Measurements from ENCODE around the gene CFD.

Gene CFD

DNA sequence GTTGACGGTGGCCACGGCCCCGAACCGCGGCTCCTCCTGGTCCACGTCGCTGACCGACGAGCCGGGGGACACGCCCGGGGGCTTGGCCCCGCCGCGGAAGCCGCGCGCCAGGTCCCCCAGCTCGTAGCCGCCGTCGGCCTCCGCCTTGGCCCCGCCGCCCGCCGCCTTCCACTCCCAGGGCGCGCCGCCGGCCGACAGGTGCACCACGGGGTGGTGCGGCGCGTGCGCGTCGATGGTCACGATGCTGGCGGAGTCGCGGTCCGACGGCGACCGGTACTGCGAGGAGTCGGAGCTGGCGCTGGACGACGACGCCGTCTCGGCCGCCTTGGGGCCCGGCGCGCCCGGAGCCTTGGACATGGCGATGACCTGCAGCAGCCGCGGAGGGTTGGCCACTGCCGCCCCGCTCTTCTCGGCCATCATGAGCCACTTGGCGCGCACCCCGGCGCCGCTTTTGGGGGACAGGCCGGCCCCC is 46.7 kb upstream of the CFD start:
- TF ChIP-seq CTCF (IDR thresholded peaks at IDR 0.05; ENCODE audit: control insufficient read depth, insufficient read depth, low read depth, low read length, missing control alignments) = no peak
- no peak for DNase-seq (ENCODE audit: low read depth)
- no peak overlapping the region for H3K4me3 ChIP-seq (ENCODE audit: control insufficient read depth, low read depth, low read length)

DNA sequence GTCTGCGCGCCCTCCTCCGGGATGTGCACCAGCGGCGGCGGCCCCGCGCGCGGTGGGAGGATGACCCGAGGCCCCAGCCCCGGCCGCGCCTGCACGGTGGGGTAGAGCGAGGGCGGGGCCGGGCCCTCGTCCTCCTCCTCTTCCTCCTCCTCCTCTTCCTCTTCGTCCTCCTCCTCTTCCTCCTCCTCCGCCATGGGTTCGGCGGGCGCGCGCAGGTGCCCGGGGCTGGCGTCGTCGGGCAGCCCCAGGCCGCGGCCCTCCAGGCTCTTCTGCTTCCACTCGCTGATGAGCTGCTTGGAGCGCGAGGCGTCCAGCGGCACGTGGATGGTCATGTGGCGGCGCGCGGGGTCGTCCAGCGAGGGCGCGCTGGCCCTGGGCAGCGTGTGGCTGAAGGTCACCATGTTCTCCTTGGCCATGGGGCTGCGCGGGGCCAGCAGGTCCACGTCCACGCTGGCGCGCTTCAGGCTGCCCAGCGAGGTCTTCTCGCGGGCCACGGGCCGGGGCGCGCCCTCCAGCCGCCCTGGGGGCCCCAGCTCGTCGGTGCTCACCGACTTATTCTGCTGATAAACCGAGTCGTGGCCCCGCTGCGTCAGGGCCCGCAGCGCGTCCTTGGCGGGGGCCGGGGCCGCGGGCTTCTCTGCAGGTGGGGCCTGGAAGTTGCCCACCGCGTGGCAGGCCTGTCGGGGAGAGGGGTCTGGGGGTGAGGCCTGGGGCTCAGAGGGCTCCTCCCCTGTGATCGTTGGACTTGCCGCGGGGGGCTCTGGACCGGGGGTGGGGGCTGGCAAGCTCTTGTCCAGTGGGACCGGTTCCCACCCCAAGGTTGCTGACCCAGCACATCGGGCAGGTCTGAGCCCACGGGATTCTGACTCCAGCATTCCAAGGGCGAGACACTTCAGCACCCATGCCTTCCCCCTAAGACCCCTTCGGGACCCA is 46.0 kb upstream of the CFD start:
- no peak for TF ChIP-seq CTCF (IDR thresholded peaks at IDR 0.05; ENCODE audit: control insufficient read depth, insufficient read depth, low read depth, low read length, missing control alignments)
- no peak for DNase-seq (ENCODE audit: low read depth)
- no peak overlapping the region for H3K4me3 ChIP-seq (ENCODE audit: control insufficient read depth, low read depth, low read length)

DNA sequence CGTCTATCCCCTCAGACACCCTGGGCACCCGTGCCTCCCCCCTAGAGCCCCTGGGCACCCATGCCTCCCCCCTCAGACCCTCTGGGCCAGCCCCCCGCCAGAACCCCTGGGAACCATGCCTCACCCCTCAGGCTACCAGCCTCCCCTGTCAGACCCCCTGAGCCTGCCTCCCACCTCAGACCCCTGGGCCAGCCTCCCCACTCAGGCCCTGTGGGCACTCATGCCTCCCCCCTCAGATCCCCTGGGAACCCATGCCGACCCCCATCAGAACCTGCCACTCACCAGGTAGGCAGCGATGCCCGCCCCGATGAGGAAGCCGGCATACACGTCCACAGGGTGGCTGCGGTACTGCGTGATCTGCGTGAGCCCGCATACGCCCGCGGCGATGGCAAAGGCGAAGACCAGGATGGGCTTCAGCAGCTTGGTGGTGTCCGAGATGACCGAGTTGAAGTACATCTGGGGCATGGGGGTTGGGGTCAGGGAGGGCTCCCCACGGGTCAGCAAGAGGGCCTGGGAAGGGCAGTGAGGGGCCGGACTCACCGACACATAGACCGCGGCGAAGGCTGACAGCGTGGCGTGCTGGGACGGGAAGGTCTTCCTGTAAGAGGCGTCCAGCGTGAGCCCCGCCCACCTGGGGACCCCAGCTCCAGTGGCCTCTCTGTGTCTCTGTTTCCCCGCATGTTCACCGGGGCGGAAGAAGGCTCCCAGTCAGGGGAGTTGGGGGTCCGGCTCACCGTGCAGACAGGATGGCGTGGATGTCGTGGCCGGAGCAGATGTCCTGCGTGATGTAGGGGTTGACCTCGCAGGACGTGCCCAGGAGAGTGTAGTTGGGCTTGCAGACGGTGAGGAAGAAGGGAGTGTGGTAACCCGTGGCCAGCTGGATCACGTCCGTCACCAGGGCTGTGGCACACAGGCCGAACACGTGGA is 45.0 kb upstream of the CFD start:
- DNase-seq (ENCODE audit: low read depth) = no peak
- no peak for TF ChIP-seq CTCF (IDR thresholded peaks at IDR 0.05; ENCODE audit: control insufficient read depth, insufficient read depth, low read depth, low read length, missing control alignments)
- no peak overlapping the region for H3K4me3 ChIP-seq (ENCODE audit: control insufficient read depth, low read depth, low read length)

DNA sequence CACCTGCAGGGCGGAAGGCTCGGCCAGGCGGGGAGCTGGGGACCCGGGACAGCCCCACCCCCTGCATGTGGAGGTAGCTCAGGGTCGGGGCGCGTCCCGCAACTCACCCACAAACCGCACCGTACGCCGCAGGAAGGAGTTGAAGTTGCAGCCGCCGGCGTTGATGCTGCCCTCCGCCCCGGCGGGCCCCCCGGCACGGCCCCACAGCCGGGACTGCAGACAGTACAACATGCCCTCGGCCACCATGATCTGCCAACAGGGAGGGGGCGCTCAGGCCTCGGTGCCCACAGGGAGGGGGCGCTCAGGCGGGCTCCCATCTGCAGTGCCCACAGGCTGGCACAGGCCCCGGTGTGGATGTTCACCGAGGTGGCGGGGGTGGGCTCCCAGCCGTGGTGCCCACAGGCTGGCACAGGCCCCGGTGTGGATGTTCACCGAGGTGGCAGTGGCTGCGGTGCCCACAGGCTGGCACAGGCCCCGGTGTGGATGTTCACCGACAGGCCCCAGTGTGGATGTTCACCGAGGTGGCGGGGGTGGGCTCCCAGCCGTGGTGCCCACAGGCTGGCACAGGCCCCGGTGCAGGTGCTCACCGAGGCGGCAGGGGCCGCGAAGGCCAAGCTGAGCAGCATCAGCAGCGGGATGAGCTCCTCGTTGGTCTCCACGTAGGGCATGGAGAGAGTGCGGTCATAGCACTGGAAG is 44.2 kb upstream of the CFD start:
- DNase-seq (ENCODE audit: low read depth) = no peak

GRCh38 chr19:815775-816499 is 43.5 kb upstream of the CFD start:
- no peak for DNase-seq (ENCODE audit: low read depth)
- H3K4me3 ChIP-seq (ENCODE audit: control insufficient read depth, low read depth, low read length) = no peak overlapping the region
- TF ChIP-seq CTCF (IDR thresholded peaks at IDR 0.05; ENCODE audit: control insufficient read depth, insufficient read depth, low read depth, low read length, missing control alignments) = no peak

More for the DNA sequence above, 44.2 kb upstream of the CFD start:
- no peak for TF ChIP-seq CTCF (IDR thresholded peaks at IDR 0.05; ENCODE audit: control insufficient read depth, insufficient read depth, low read depth, low read length, missing control alignments)
- no peak overlapping the region for H3K4me3 ChIP-seq (ENCODE audit: control insufficient read depth, low read depth, low read length)

Measured in AG09309 (cell line).